ENCODE measurements around the gene CA6. TPM values are rescaled to one million over a fixed set of nuclear protein-coding genes. Genes with fewer than 3 reads are reported as not detected.
A peak's percentile ranks its signal among the peaks of the same experiment; 100 is the strongest.
"Not testable (repeated sequence)": the region's sequence is repeated elsewhere in the genome, so short reads cannot be mapped to it uniquely, and the experiment has no call there.

Gene CA6
- 0.26 and 0.53 TPM in 2 replicates for total RNA-seq (2014; rRNA removed; shearing (Covaris generic))
- polyA plus RNA-seq (2015; cell fraction: cytosol; rRNA removed), result 0.30 and 0.39 TPM in 2 replicates
- not detected in 2 replicates for polyA plus RNA-seq (2015; cell fraction: nucleus; rRNA removed)

GRCh38 chr1:8945568-8945967 lies at the start of gene CA6:
Gene CA6, plus strand, starts transcription at chr1:8945868. Its CDS starts 19 bp downstream, at chr1:8945887.
- in situ Hi-C loops (cut with HindIII; ENCODE audit: low pct_unique_long_range_greater_than_20kb, low sequenced_read_pairs), result no loop called here
- DNase-seq (ENCODE audit: low read depth, low spot score), result no peak

GRCh38 chr1:8896775-8897174 lies 48.9 kb upstream of the CA6 start:
- in situ Hi-C loops (cut with HindIII; ENCODE audit: low pct_unique_long_range_greater_than_20kb, low sequenced_read_pairs); DNase-seq (ENCODE audit: low read depth, low spot score): not testable (repeated sequence)

GRCh38 chr1:8897505-8897904 lies 48.2 kb upstream of the CA6 start:
- in situ Hi-C loops (cut with HindIII; ENCODE audit: low pct_unique_long_range_greater_than_20kb, low sequenced_read_pairs); DNase-seq (ENCODE audit: low read depth, low spot score): not testable (repeated sequence)

- in situ Hi-C loops (cut with HindIII; ENCODE audit: low pct_unique_long_range_greater_than_20kb, low sequenced_read_pairs); DNase-seq (ENCODE audit: low read depth, low spot score): not testable (repeated sequence)
These were observed 47.2 kb upstream of the CA6 start for GRCh38 chr1:8898418-8898817.

GRCh38 chr1:8899046-8899445 lies 46.6 kb upstream of the CA6 start:
- no peak for DNase-seq (ENCODE audit: low read depth, low spot score)
- in situ Hi-C loops (cut with HindIII; ENCODE audit: low pct_unique_long_range_greater_than_20kb, low sequenced_read_pairs), result no loop called here

GRCh38 chr1:8900684-8901083 lies 45.0 kb upstream of the CA6 start:
- in situ Hi-C loops (cut with HindIII; ENCODE audit: low pct_unique_long_range_greater_than_20kb, low sequenced_read_pairs); DNase-seq (ENCODE audit: low read depth, low spot score): not testable (repeated sequence)

GRCh38 chr1:8902765-8903164 lies 42.9 kb upstream of the CA6 start:
- in situ Hi-C loops (cut with HindIII; ENCODE audit: low pct_unique_long_range_greater_than_20kb, low sequenced_read_pairs), result no loop called here

GRCh38 chr1:8903410-8903809 lies 42.3 kb upstream of the CA6 start:
- in situ Hi-C loops (cut with HindIII; ENCODE audit: low pct_unique_long_range_greater_than_20kb, low sequenced_read_pairs), result no loop called here
- DNase-seq (ENCODE audit: low read depth, low spot score), result no peak

More at GRCh38 chr1:8902765-8903164, 42.9 kb upstream of the CA6 start:
- DNase-seq (ENCODE audit: low read depth, low spot score), result peak; percentile 48

GRCh38 chr1:8903908-8904650 lies 41.6 kb upstream of the CA6 start:
- peak; percentile 78 for DNase-seq (ENCODE audit: low read depth, low spot score)
- in situ Hi-C loops (cut with HindIII; ENCODE audit: low pct_unique_long_range_greater_than_20kb, low sequenced_read_pairs), result no loop called here

GRCh38 chr1:8905582-8906191 lies 40.0 kb upstream of the CA6 start:
- DNase-seq (ENCODE audit: low read depth, low spot score), result no peak
- in situ Hi-C loops (cut with HindIII; ENCODE audit: low pct_unique_long_range_greater_than_20kb, low sequenced_read_pairs), result no loop called here

GRCh38 chr1:8908388-8909151 lies 37.1 kb upstream of the CA6 start:
- in situ Hi-C loops (cut with HindIII; ENCODE audit: low pct_unique_long_range_greater_than_20kb, low sequenced_read_pairs), result no loop called here
- DNase-seq (ENCODE audit: low read depth, low spot score), result no peak

- in situ Hi-C loops (cut with HindIII; ENCODE audit: low pct_unique_long_range_greater_than_20kb, low sequenced_read_pairs), result no loop called here
- DNase-seq (ENCODE audit: low read depth, low spot score), result peak; percentile 21
These were observed 35.3 kb upstream of the CA6 start for GRCh38 chr1:8910331-8910730.

GRCh38 chr1:8910914-8911313 lies 34.8 kb upstream of the CA6 start:
- in situ Hi-C loops (cut with HindIII; ENCODE audit: low pct_unique_long_range_greater_than_20kb, low sequenced_read_pairs), result no loop called here
- DNase-seq (ENCODE audit: low read depth, low spot score), result no peak

GRCh38 chr1:8911416-8912309 lies 34.0 kb upstream of the CA6 start:
- DNase-seq (ENCODE audit: low read depth, low spot score), result no peak
- in situ Hi-C loops (cut with HindIII; ENCODE audit: low pct_unique_long_range_greater_than_20kb, low sequenced_read_pairs), result no loop called here

- in situ Hi-C loops (cut with HindIII; ENCODE audit: low pct_unique_long_range_greater_than_20kb, low sequenced_read_pairs), result no loop called here
These were observed 32.2 kb upstream of the CA6 start for GRCh38 chr1:8913457-8913856.

GRCh38 chr1:8914466-8914865 lies 31.2 kb upstream of the CA6 start:
- in situ Hi-C loops (cut with HindIII; ENCODE audit: low pct_unique_long_range_greater_than_20kb, low sequenced_read_pairs), result no loop called here
- no peak for DNase-seq (ENCODE audit: low read depth, low spot score)

More at GRCh38 chr1:8913457-8913856, 32.2 kb upstream of the CA6 start:
- no peak for DNase-seq (ENCODE audit: low read depth, low spot score)

- peak; percentile 58 for DNase-seq (ENCODE audit: low read depth, low spot score)
- in situ Hi-C loops (cut with HindIII; ENCODE audit: low pct_unique_long_range_greater_than_20kb, low sequenced_read_pairs), result no loop called here
These were observed 30.2 kb upstream of the CA6 start for GRCh38 chr1:8915446-8915845.

All from SK-MEL-5 (cell line).